Type B pancreatic cell (in vitro differentiated cells): Measurements from ENCODE around the gene NUMB. TPM values are rescaled to one million over a fixed set of nuclear protein-coding genes. Genes with fewer than 3 reads are reported as not detected.

Experiments
- DNase-seq: peaks from one replicate; pipeline ENCODE4 v3.0.0; 2021; ENCODE audit warnings: mixed read lengths; ENCODE audit not compliant: unreplicated experiment; ENCODE audit errors: extremely low spot score
- H3K27ac Mint-ChIP-seq: 2 replicates; pipeline ENCODE4 v1.8.0; 2021; ENCODE audit warnings: mild to moderate bottlenecking, mixed read lengths
- H3K27me3 Mint-ChIP-seq: 2 replicates; pipeline ENCODE4 v1.8.0; 2021; ENCODE audit warnings: mixed read lengths
- H3K36me3 Mint-ChIP-seq: 2 replicates; pipeline ENCODE4 v1.8.0; 2021; ENCODE audit warnings: mixed read lengths
- H3K4me1 Mint-ChIP-seq: one replicate; pipeline ENCODE4 v1.8.0; 2021; ENCODE audit warnings: mixed read lengths; ENCODE audit not compliant: unreplicated experiment
- H3K4me3 Mint-ChIP-seq: 2 replicates; pipeline ENCODE4 v1.8.0; 2021; ENCODE audit warnings: mild to moderate bottlenecking, mixed read lengths
- H3K9me3 Mint-ChIP-seq: 2 replicates; pipeline ENCODE4 v1.8.0; 2021; ENCODE audit warnings: mixed read lengths
- total RNA-seq: library from RNA; stranded (reverse); gene quantifications from 2 replicates; pipeline ENCODE4 v1.2.1, GENCODE V29; 2021; ENCODE audit warnings: low replicate concordance
- TF ChIP-seq, protein P1 (sequence below): fragments of 200-600 bp; sonication (generic); conservative IDR thresholded peaks from 2 replicates; pipeline ENCODE4 v1.5.0; 2021; ENCODE audit warnings: antibody characterized with exemption, mild to moderate bottlenecking

NUMB gene
- total RNA-seq, 1 donor from 2014 or later, result 64.5 TPM

DNA sequence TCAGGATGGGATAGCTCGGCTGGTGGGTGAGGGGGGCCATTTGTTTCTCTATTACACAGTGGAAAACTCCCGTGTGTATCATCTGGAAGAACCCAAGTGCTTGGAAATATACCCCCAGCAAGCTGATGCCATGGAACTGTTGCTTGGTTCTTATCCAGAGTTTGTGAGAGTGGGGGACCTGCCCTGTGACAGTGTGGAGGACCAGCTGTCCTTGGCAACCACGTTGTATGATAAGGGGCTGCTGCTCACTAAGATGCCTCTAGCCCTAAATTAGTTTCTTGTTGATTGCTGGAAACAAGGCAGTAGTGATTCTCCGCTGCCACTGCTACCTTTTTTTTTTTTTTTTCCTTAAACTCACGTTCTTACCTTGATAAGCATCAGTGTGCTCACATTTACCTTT lies 34.3 kb upstream of the NUMB start:
- Mint-ChIP-seq H3K4me3 (peak overlapping the region; percentile 87), H3K4me1 (peaks cover 14% of the 10 kb centered on the region), H3K27ac (no peak overlapping the region), H3K27me3 (no peaks in the 10 kb centered on the region), H3K9me3 (no peaks in the 10 kb centered on the region), H3K36me3 (peaks cover 12% of the 10 kb centered on the region)
- TF ChIP-seq, protein P1, sequence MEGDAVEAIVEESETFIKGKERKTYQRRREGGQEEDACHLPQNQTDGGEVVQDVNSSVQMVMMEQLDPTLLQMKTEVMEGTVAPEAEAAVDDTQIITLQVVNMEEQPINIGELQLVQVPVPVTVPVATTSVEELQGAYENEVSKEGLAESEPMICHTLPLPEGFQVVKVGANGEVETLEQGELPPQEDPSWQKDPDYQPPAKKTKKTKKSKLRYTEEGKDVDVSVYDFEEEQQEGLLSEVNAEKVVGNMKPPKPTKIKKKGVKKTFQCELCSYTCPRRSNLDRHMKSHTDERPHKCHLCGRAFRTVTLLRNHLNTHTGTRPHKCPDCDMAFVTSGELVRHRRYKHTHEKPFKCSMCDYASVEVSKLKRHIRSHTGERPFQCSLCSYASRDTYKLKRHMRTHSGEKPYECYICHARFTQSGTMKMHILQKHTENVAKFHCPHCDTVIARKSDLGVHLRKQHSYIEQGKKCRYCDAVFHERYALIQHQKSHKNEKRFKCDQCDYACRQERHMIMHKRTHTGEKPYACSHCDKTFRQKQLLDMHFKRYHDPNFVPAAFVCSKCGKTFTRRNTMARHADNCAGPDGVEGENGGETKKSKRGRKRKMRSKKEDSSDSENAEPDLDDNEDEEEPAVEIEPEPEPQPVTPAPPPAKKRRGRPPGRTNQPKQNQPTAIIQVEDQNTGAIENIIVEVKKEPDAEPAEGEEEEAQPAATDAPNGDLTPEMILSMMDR, result no peak
- no peak for DNase-seq

- DNase-seq, result no peak
- H3K36me3 Mint-ChIP-seq, result peaks cover 12% of the 10 kb centered on the region
- H3K4me1 Mint-ChIP-seq, result peaks cover 14% of the 10 kb centered on the region
- no peak overlapping the region for H3K27ac Mint-ChIP-seq
- peak overlapping the region; percentile 87 for H3K4me3 Mint-ChIP-seq
- no peaks in the 10 kb centered on the region for H3K9me3 Mint-ChIP-seq
- no peaks in the 10 kb centered on the region for H3K27me3 Mint-ChIP-seq
- TF ChIP-seq, protein P1, result no peak
These were observed 33.8 kb upstream of the NUMB start for GRCh38 chr14:73492043-73492552.

DNA sequence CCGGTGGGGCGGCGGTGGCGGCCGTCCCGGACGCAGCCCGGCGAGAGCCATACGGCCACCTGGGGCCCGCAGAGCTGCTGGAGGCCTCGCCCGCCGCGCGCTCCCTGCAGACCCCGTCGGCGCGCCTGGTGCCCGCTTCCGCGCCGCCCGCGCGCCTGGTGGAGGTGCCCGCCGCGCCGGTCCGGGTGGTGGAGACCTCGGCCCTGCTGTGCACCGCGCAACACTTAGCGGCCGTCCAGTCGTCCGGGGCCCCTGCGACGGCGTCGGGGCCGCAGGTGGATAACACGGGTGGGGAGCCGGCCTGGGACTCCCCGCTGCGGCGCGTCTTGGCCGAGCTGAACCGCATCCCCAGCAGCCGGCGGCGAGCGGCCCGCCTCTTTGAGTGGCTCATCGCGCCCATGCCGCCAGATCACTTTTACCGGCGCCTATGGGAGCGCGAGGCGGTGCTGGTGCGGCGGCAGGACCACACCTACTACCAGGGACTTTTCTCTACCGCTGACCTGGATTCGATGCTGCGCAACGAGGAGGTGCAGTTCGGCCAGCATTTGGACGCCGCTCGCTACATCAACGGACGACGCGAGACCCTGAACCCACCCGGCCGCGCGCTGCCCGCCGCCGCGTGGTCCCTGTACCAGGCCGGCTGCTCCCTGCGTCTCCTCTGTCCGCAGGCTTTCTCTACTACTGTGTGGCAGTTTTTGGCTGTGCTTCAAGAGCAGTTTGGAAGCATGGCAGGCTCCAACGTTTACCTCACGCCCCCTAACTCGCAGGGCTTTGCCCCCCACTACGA lies 33.1 kb upstream of the NUMB start:
- TF ChIP-seq, protein P1, result no peak
- H3K9me3 Mint-ChIP-seq, result no peaks in the 10 kb centered on the region
- H3K4me3 Mint-ChIP-seq, result peak overlapping the region; percentile 89
- peak overlapping the region; percentile 89 for H3K27ac Mint-ChIP-seq
- no peaks in the 10 kb centered on the region for H3K27me3 Mint-ChIP-seq
- DNase-seq, result peak; percentile 72
- H3K4me1 Mint-ChIP-seq, result peaks cover 14% of the 10 kb centered on the region
- H3K36me3 Mint-ChIP-seq, result peaks cover 11% of the 10 kb centered on the region

DNA sequence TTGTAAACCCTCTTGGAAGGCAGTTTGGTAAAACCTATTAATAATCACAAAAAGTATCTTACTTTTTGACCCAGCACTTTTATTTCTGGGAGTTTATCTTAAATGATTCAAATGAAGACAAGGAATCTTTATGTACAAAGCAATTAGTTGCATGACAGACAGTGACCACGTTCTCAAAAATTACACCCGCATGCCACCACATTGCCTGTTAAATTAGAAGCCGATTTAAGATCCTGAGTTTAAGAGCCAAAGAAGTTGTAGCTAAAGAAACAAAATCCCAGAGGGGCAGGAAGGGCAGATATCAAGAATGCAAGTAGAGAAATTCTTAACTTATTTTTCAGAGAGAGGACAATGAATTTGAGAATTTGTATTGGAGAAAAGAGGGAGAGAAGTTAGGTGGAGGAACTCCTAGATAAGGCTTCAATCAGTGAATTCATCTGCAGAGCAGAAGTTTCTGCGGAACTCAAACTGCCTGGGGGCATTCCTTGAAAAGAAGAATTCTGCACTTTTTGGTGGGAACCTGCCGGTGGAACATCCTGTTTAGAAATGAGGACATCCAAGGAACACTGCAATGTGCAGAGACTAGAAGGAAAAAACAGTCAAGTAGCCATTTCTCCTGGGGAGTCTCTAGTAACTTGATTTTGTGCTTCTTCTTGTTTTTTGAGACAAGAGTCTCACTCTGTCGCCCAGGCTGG lies 31.3 kb upstream of the NUMB start:
- peak overlapping the region; percentile 29 for H3K27ac Mint-ChIP-seq
- no peak for DNase-seq
- TF ChIP-seq, protein P1, result no peak
- H3K9me3 Mint-ChIP-seq, result no peaks in the 10 kb centered on the region
- no peaks in the 10 kb centered on the region for H3K27me3 Mint-ChIP-seq
- H3K4me3 Mint-ChIP-seq, result peak overlapping the region; percentile 78
- peaks cover 14% of the 10 kb centered on the region for H3K4me1 Mint-ChIP-seq
- H3K36me3 Mint-ChIP-seq, result peaks cover 7% of the 10 kb centered on the region

DNA sequence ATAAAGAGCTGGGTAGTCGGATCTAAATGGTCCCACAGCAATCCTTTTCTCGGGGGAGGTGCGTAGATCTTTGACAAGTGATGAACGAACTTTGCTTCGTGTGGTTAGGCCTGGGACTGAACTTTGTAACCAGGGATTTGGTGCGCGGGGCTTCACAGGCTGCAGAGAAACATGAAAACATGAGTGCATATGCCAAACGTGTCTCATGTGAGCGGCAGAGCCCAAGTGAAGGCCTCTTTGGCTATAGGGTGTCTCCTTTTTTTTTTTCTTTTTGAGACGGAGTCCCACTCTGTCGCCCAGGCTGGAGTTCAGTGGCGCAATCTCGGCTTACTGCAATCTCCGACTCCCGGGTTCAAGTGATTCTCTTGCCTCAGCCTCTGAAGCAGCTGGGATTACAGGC lies 20.3 kb upstream of the NUMB start:
- DNase-seq, result no peak
- Mint-ChIP-seq H3K4me3 (no peak overlapping the region), H3K9me3 (no peaks in the 10 kb centered on the region), H3K27ac (no peak overlapping the region), H3K4me1 (peaks cover 7% of the 10 kb centered on the region), H3K27me3 (no peaks in the 10 kb centered on the region), H3K36me3 (no peaks in the 10 kb centered on the region)
- TF ChIP-seq, protein P1, result no peak
